Erythroblast (primary cell): ENCODE results near the gene ADARB2.

ENCODE experiments used
- DNase-seq, 2 experiments: peaks; one replicate each; lab custom pipeline; 2025; lab: John Stamatoyannopoulos, UW
- GATA1 ChIP-seq: IDR thresholded peaks from 2 replicates; pipeline ENCODE4 v1.6.1; 2011; ENCODE audit warnings: low read depth, mild to moderate bottlenecking, control low read depth, low read length, moderate library complexity
- POLR2A ChIP-seq: IDR thresholded peaks from 2 replicates; pipeline ENCODE4 v1.6.1; 2011; ENCODE audit warnings: mild to moderate bottlenecking, low read length

ADARB2 gene

DNA sequence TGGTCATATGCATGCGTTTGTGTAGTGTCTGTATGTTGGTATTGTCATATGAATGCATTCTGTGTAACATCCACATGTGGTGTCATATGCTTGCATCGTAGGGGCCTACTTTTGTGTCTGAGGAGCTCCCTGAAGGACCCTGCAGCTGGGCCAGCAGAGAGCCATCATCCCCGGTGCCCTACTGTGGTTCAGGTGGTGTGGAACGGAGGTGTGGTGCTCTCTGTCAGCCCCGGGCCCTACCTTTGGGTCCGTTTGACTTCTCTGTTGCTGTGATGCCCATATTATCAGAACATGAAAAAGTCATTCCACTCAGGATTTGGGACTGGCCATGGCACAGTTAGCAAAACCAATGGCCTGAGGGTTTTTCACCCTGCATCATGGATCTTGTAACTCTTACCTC lies 217.9 kb downstream of the ADARB2 start:
- no peak for DNase-seq
- TF ChIP-seq GATA1 (no peak), POLR2A (no peak)

DNA sequence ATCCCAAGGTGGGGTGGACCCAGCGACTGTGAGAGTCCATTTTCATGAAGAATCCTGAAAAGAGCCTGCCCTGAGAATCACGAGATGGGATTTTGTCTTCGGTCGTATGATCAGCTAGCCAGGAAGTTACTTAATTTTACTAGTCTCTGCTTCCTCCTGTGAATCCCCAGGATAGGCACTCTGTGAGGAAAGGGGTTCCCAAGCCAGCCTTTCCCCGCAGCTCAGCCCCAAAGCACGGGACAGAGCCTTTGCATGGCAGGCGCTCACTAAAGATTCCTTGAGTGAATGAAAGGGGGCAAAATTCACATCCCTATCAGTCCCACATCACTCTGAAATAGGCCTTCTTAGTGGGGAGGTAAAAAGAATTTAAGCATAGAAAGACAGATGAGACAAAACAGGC lies 219.6 kb downstream of the ADARB2 start:
- no peak for DNase-seq
- TF ChIP-seq POLR2A (no peak), GATA1 (no peak)

DNA sequence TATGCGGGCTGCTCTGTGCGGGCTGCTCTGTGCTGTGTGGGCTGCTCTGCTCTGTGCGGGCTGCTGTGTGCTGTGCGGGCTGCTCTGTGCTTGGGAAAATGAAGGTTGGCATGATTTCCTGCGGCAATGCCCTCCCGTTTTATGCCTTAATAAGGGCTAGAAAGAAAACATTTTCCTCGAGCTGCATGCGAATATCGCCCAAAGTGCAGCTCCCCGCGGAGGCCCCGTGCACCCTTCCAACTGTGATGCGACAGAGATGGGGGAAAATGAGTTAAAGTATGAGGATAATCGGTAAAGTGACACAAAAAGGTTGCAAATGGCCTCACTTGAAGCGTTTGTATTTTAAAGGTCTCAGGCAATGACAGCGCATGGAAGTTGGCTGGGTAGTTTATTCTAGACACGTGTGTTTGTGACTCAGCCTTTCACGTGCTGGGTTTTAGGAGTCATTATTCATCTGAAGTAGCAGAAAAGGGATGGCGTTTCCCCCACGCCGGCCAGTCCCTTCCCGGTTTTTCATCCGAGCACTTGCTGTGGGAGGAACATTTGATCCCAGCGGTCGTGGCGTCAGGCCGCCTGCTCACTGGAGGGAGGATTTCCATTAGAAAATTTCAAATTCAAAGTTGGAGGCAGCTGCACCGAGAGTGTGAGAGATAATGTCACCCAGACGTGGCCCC lies 220.7 kb downstream of the ADARB2 start:
- TF ChIP-seq GATA1: no peak
- TF ChIP-seq POLR2A: no peak
- DNase-seq: no peak

DNA sequence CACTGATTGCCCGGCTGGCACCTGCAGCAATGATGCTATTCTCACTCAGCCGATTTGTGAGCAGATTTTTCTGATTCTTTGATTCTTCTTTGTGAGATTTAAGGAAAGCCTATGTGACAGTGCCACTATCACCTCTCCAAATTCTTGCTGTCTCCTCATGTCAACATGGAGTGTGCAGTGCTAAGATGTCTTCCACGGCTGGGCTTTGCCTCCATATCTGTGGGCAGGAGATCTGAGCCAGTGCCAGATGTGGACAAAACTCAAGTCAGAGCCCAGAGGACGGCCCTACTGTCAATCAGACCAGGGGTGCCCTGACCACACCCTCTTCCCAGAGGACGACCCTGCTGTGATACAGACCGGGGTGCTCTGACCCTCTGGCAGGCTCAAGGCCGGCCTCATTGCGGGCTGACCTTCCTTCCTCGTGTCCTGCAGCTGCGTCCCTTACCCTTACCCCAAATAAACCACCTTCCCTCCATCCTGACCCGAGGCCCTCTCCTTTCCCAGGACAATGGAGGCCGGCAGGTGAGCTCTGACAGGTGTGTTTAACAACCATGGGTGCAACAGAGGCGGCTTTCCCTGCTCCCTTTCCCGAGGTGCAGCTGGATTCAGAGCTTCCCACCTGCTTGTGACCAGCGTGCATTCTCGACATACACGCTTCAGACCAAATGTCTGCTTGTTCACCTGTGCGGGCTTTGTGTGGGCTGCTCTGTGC lies 221.4 kb downstream of the ADARB2 start:
- no peak for DNase-seq
- TF ChIP-seq GATA1 (no peak), POLR2A (no peak)

DNA sequence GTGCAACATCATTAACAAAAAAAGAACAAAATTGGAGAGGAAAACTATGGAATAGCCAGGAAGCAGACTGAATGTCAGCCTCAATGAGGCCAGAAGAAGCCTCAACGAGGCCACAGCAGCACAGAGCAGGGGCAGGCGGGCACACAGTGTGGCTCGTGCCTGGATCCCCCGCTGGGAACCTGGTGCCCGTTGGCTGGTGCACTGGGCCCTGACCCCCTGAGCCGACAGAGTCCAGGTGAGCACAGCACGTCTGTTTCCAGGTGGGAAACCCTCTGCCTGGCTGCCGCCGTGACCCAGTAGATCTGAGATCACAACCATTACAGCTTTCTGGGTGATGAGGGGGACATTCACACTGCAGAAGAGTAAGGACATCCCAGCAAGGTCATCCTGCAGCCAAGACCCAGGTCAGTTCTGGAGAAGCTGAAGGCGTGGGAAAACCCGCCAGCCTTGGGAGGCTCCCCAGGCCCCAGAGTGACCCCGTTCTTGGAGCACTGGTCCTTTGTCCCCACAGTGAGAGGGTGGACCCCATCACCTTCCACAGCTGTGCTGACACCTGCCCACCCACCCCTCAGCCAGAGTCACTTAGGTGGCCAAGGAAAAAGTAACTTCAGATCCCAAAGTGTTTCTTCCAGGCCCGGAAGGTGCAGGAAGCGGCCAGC lies 222.1 kb downstream of the ADARB2 start:
- TF ChIP-seq GATA1 (no peak), POLR2A (no peak)
- no peak for DNase-seq

DNA sequence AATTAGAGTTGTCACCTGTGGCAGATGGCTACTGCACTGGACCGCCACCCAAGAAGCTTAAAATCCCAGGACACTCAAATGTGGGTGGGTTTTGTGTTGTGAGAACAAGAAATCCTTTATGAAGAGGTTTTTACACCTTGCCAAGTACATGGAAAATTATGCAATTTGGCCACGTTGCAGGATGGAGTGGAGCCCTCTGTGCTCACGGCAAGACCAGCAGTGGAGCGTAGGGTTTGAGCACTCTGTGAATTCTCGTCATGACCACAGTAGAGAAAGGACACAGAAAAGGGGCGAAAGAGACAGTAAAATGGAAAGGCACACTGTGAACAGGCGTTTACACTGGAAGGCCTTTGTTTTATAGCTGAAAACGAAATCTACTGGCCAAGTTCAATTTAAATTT lies 222.6 kb downstream of the ADARB2 start:
- no peak for DNase-seq
- TF ChIP-seq GATA1 (no peak), POLR2A (no peak)

DNA sequence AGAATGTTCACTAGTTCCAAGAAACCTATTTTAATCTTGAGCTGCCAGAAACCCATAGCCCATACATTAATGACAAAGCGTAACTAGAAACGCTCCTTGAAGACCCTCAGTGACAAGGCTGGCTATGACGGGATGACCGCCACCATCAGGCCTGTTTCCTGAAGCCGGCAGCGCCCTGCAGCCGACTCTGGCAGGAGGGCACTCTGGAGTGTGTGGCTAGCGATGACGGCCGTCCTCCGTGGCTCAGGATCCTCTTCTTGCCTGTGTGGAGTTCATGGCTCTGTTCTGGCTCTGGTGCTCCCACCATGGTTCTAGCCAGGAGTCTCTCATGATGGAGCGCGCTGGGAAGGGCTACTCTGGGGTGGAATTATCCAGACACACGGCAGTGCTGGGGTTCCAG lies 224.1 kb downstream of the ADARB2 start:
- TF ChIP-seq POLR2A (no peak), GATA1 (no peak)
- DNase-seq: no peak

DNA sequence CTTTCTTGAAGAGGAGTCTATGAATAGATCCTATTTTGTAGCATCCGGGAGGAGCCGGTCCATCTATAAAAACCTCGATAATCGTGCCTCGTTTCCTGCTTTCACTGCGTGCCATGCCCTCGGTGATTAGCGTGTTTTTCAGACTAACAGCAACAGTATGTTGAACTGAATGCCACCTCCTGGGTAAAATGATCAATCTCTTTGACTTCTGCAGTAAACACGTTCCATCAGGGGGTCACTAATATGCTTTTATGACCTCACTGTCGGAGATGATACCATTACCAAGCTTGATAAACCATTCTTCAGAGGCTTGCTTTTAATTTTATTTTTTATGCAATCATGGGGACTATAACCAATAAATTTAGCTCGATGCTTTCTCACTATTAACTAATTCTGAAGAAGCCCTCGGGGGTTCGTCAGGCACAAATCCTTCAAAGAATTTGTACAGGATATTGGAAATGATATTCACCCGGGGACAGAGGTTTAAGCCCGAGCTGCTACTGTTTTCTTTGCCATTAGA lies 228.3 kb downstream of the ADARB2 start:
- no peak for DNase-seq
- TF ChIP-seq GATA1 (no peak), POLR2A (no peak)

DNA sequence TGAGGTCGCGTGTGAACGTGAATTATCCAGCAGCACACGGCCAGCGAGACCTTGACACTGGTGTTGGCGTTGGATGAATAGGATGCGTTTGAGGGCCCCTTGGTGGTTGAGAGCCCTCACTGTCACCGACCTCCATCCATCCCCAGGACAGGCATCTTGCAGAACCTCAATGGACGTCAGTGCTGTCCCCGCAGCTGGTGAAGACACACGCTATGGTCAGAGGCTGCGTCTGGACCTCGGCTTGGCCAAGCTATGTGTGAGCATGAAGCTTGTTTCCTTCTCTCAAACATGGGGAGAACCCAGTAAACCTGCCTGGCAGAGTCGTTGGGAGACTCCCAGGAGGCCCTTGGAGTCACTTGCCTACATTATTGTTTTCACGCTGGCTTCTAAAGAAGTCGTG lies 229.2 kb downstream of the ADARB2 start:
- no peak for DNase-seq
- no peak for TF ChIP-seq POLR2A
- no peak for TF ChIP-seq GATA1

DNA sequence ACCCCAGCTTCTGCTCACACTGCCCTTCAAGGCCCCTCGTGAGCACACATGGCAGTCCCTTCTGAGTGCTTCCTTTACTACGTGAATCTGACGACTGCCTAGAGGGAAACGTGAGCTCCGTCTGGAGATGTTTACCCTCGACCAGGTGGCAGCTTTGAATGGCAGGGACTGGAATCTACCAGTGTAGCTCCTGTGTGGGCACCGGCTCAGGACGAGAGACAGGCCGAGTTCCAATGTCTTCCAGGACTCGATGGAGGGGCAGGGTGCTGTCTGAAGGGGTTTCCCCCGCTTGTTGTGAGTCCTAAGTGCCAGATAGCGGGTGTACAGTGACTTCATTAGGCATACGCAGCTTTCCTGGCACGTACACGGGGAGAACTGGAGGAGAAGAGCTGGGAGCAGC lies 229.9 kb downstream of the ADARB2 start:
- TF ChIP-seq POLR2A: no peak
- no peak for TF ChIP-seq GATA1
- DNase-seq: no peak

DNA sequence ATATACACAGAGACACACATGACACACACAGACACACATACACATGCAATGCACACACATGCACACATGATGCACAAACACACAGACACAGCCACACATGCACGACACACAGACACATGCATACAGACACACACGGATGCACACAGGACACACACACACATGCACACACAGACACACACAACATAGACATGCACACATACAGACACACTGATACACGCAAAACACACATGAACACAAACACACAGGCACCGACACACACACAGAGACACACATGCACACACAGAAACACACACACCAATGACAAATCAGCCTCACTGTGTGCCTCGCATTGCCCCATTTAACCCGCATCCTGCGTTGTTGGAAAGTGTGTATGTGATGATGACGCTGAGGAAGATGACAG lies 232.4 kb downstream of the ADARB2 start:
- DNase-seq: no peak
- TF ChIP-seq POLR2A (no peak), GATA1 (no peak)

DNA sequence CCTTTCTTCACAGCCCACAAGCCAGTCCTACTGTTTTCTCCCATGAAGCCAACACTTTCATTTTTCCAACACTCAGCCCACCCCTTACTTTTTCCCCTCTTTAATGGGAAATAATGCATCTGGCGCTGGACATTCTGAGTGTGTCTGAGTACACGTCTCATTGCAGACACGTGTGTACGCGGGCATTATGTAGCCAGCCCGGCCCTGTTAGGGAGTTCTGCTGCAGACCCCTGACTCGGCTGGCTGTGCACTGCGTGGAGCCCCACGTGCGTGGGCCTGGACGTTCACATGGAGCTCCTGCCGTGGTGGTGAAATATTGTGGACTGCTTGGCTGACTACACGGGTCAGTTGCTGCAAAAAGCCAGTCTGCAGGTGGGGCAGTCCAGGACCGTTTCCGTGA lies 233.0 kb downstream of the ADARB2 start:
- no peak for DNase-seq
- no peak for TF ChIP-seq POLR2A
- no peak for TF ChIP-seq GATA1

DNA sequence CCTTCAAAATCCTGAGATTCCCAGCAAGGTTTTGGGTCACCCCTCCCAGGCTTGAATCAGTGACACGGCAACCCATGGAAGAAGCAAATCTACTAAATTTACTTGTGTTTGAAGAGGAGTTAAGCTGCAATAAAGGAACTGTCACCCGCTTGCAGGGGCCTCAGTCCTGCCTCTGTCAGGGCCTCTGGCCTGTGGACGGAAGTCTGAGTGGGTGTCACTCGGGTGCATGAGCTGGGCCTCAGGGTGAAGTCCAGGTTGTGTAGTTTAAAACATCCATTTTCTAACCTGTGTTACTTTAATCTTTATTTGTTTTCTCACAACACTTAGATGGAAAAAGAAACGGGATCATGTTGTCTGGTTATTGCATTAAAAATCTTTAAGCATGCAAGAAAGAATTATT lies 234.9 kb downstream of the ADARB2 start:
- DNase-seq: no peak
- TF ChIP-seq GATA1 (no peak), POLR2A (no peak)

DNA sequence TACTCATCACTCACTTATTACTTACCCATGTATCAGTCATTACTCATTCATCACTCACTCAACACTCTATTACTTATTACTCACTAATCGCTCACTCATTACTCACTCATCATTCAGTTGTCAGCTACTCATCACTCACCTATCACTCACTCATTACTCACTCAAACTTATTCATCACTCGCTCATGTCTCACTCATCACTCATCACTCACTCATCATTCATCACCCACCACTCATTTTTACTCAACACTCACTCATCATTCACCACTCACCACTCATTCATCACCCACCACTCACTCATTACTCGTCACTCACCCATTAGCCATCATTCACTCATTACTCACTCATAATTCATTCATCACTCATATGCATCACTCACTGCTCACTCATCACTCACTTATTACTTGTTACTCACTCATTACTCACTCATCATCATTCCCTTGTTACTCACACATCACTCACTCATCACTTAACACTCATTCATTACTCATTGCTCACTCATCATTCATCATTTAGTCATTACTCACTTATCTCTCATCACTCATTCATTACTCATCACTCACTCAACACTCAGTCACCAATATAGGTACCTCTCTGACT lies 237.9 kb downstream of the ADARB2 start:
- DNase-seq: no peak
- no peak for TF ChIP-seq GATA1
- TF ChIP-seq POLR2A: no peak
